ENCODE measurements around the gene CDC27.
"Not testable (repeated sequence)": the region's sequence is repeated elsewhere in the genome, so short reads cannot be mapped to it uniquely, and the experiment has no call there.

Gene CDC27

GRCh38 chr17:47190243-47190642 is 1.1 kb upstream of the CDC27 start:
- no peak for DNase-seq

- no peak for DNase-seq
Measured at GRCh38 chr17:47189732-47190237, 690 bp upstream of the CDC27 start.

GRCh38 chr17:47188271-47188875 is 722 bp downstream of the CDC27 start:
- peak in 1 of 2 experiments; percentile 24 for DNase-seq

GRCh38 chr17:47184681-47185080 is 4.4 kb downstream of the CDC27 start:
- DNase-seq, result no peak

- DNase-seq, result not testable (repeated sequence)
Measured at GRCh38 chr17:47180988-47181387, 8.1 kb downstream of the CDC27 start.

- no peak for DNase-seq
Measured at GRCh38 chr17:47180337-47180736, 8.8 kb downstream of the CDC27 start.

- DNase-seq, result no peak
Measured at GRCh38 chr17:47179141-47179540, 10.0 kb downstream of the CDC27 start.

GRCh38 chr17:47177261-47177660 is 11.8 kb downstream of the CDC27 start:
- no peak for DNase-seq

- DNase-seq, result no peak
Measured at GRCh38 chr17:47176389-47176826, 12.7 kb downstream of the CDC27 start.

GRCh38 chr17:47174823-47175222 is 14.3 kb downstream of the CDC27 start:
- not testable (repeated sequence) for DNase-seq

GRCh38 chr17:47172696-47173565 is 16.2 kb downstream of the CDC27 start:
- peak; percentile 37 to 38 for DNase-seq

- no peak for DNase-seq
Measured at GRCh38 chr17:47170710-47171109, 18.4 kb downstream of the CDC27 start.

- not testable (repeated sequence) for DNase-seq
Measured at GRCh38 chr17:47168896-47169295, 20.2 kb downstream of the CDC27 start.

GRCh38 chr17:47166854-47167253 is 22.2 kb downstream of the CDC27 start:
- DNase-seq, result not testable (repeated sequence)

- no peak for DNase-seq
Measured at GRCh38 chr17:47165137-47165536, 24.0 kb downstream of the CDC27 start.

- no peak for DNase-seq
Measured at GRCh38 chr17:47164263-47164662, 24.8 kb downstream of the CDC27 start.

- DNase-seq, result no peak
Measured at GRCh38 chr17:47162013-47162622, 27.0 kb downstream of the CDC27 start.

- no peak for DNase-seq
Measured at GRCh38 chr17:47159315-47159714, 29.8 kb downstream of the CDC27 start.

- no peak for DNase-seq
Measured at GRCh38 chr17:47145351-47145750, 43.7 kb downstream of the CDC27 start.

- DNase-seq, result no peak
Measured at GRCh38 chr17:47135235-47135634, 53.9 kb downstream of the CDC27 start.

- not testable (repeated sequence) for DNase-seq
Measured at GRCh38 chr17:47134354-47134753, 54.7 kb downstream of the CDC27 start.

GRCh38 chr17:47131761-47132160 is 57.3 kb downstream of the CDC27 start:
- no peak for DNase-seq

GRCh38 chr17:47126835-47127234 is 62.3 kb downstream of the CDC27 start:
- not testable (repeated sequence) for DNase-seq

- DNase-seq, result not testable (repeated sequence)
Measured at GRCh38 chr17:47123262-47123661, 65.8 kb downstream of the CDC27 start.
